NCI-H446 treated with DMSO at 0.1 percent for 48 hours (cell line): ENCODE results near the gene VPS45.
"Not testable (repeated sequence)": the region's sequence is repeated elsewhere in the genome, so short reads cannot be mapped to it uniquely, and the experiment has no call there.

Source experiments
- DNase-seq: peaks from one replicate; lab custom pipeline; 2025; lab: John Stamatoyannopoulos, UW

Gene VPS45

GRCh38 chr1:150067184-150068108 lies at the start of gene VPS45:
TSS of gene VPS45 (plus strand) at chr1:150067776. CDS start at chr1:150067858, 82 bp downstream.
- peak; percentile 91 for DNase-seq

- DNase-seq, result no peak
Measured at GRCh38 chr1:150018165-150018564, 49.4 kb upstream of the VPS45 start.

GRCh38 chr1:150020711-150021110 lies 46.9 kb upstream of the VPS45 start:
- no peak for DNase-seq

GRCh38 chr1:150021191-150021694 lies 46.3 kb upstream of the VPS45 start:
- DNase-seq, result no peak

- no peak for DNase-seq
Measured at GRCh38 chr1:150022357-150022756, 45.2 kb upstream of the VPS45 start.

- no peak for DNase-seq
Measured at GRCh38 chr1:150024156-150024555, 43.4 kb upstream of the VPS45 start.

GRCh38 chr1:150028322-150028721 lies 39.3 kb upstream of the VPS45 start:
- no peak for DNase-seq

- DNase-seq, result no peak
Measured at GRCh38 chr1:150034336-150034735, 33.2 kb upstream of the VPS45 start.

- DNase-seq, result no peak
Measured at GRCh38 chr1:150049926-150050325, 17.6 kb upstream of the VPS45 start.

GRCh38 chr1:150051089-150051373 lies 16.5 kb upstream of the VPS45 start:
- DNase-seq, result no peak

- DNase-seq, result not testable (repeated sequence)
Measured at GRCh38 chr1:150051905-150052412, 15.6 kb upstream of the VPS45 start.

GRCh38 chr1:150053926-150054325 lies 13.7 kb upstream of the VPS45 start:
- no peak for DNase-seq

GRCh38 chr1:150055507-150055906 lies 12.1 kb upstream of the VPS45 start:
- not testable (repeated sequence) for DNase-seq

- DNase-seq, result no peak
Measured at GRCh38 chr1:150056407-150056806, 11.2 kb upstream of the VPS45 start.

- no peak for DNase-seq
Measured at GRCh38 chr1:150060260-150060659, 7.3 kb upstream of the VPS45 start.

GRCh38 chr1:150061632-150062101 lies 5.9 kb upstream of the VPS45 start:
- DNase-seq, result no peak

- no peak for DNase-seq
Measured at GRCh38 chr1:150062113-150062512, 5.5 kb upstream of the VPS45 start.

- DNase-seq, result no peak
Measured at GRCh38 chr1:150065184-150065871, 2.2 kb upstream of the VPS45 start.

GRCh38 chr1:150066328-150066727 lies 1.2 kb upstream of the VPS45 start:
- DNase-seq, result no peak

GRCh38 chr1:150066838-150067183 lies 765 bp upstream of the VPS45 start:
- DNase-seq, result no peak

GRCh38 chr1:150068109-150068435 lies 496 bp downstream of the VPS45 start:
- no peak for DNase-seq

GRCh38 chr1:150069923-150070322 lies 2.3 kb downstream of the VPS45 start:
- no peak for DNase-seq

- DNase-seq, result peak; percentile 28
Measured at GRCh38 chr1:150072959-150073358, 5.4 kb downstream of the VPS45 start.
